ENCODE data around the gene CNTNAP2. TPM values are rescaled to one million over a fixed set of nuclear protein-coding genes. Genes with fewer than 3 reads are reported as not detected.

CNTNAP2 gene
- total and polyA plus RNA-seq, 4 experiments from 2014 or later, result 0.19 to 0.50 (median 0.20) TPM; not detected in 1

DNA sequence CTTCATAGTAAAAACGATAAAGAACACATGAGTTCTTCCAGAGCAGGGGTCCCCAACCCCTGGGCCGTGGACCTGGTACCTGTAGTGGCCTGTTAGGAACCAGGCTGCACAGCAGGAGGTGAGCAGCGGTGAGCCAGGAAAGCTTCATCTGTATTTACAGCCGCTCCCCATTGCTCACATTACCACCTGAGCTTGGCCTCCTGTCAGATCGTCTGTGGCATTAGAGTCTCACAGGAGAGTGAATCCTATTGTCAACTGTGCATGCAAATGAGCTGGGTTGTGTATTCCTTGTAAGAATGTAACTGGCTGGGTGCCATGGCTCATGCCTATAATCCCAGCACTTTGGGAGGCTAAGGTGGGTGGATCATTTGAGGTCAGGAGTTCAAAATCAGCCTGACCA, 229.5 kb downstream of the CNTNAP2 start:
- Histone ChIP-seq H3K27me3 (ENCODE audit: insufficient read depth, low read length) (no peaks in the 10 kb centered on the region), H3K4me1 (ENCODE audit: insufficient read depth, low read length) (no peaks in the 10 kb centered on the region), H3K36me3 (ENCODE audit: insufficient read depth, low read length) (no peaks in the 10 kb centered on the region), H3K9me3 (ENCODE audit: control insufficient read depth in 1 of 2, low read length in 2 of 2) (no peaks in the 10 kb centered on the region), H3K27ac (ENCODE audit: low read depth, low read length) (no peak overlapping the region), H3K4me3 (ENCODE audit: low read length in 2 of 2) (no peak overlapping the region)
- Mint-ChIP-seq H3K4me3 (no peak overlapping the region), H3K36me3 (no peaks in the 10 kb centered on the region), H3K4me1 (no peaks in the 10 kb centered on the region), H3K27me3 (no peaks in the 10 kb centered on the region), H3K27ac (no peak overlapping the region), H3K9me3 (peaks cover 0 to 16% (median 2%) of the 10 kb centered on the region in 8 donors)
- POLR2A ChIA-PET (ENCODE audit: partially characterized antibody), result no interaction called here
- CTCF ChIA-PET (ENCODE audit: partially characterized antibody), result no interaction called here
- intact Hi-C loops (cut with micrococcal nuclease), result no loop called here
- DNase-seq, result no peak

DNA sequence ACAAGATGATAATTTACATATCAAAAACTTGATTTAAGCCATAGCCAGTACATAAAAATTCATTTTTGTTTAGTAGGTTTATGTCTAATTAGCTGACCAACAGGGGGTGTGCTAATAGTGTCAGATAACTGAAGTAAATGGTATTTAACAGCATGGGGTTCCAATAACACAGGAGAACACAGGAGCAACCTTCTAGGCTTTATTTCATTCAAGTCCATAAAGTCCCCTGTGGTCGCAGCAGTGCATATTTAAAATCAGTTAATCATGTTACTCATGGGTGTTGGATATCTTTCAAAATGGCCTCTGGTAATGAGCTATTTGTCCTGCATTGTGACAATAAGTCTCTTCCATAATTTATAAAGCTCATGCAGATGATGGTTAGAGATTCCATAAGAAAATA, 238.6 kb downstream of the CNTNAP2 start:
- Mint-ChIP-seq H3K4me3 (no peak overlapping the region), H3K9me3 (peaks cover 0 to 16% (median 4%) of the 10 kb centered on the region in 8 donors), H3K4me1 (no peaks in the 10 kb centered on the region), H3K27me3 (no peaks in the 10 kb centered on the region), H3K36me3 (no peaks in the 10 kb centered on the region), H3K27ac (no peak overlapping the region)
- intact Hi-C loops (cut with micrococcal nuclease), result no loop called here
- DNase-seq, result no peak
- H3K4me3 ChIP-seq (ENCODE audit: low read length in 2 of 2), result no peak overlapping the region
- ChIA-PET CTCF (ENCODE audit: partially characterized antibody) (no interaction called here), POLR2A (ENCODE audit: partially characterized antibody) (no interaction called here)
- H3K27ac ChIP-seq (ENCODE audit: low read depth, low read length), result no peak overlapping the region
- H3K4me1 ChIP-seq (ENCODE audit: insufficient read depth, low read length), result no peaks in the 10 kb centered on the region
- H3K9me3 ChIP-seq (ENCODE audit: control insufficient read depth in 1 of 2, low read length in 2 of 2), result no peaks in the 10 kb centered on the region
- no peaks in the 10 kb centered on the region for H3K36me3 ChIP-seq (ENCODE audit: insufficient read depth, low read length)
- no peaks in the 10 kb centered on the region for H3K27me3 ChIP-seq (ENCODE audit: insufficient read depth, low read length)

DNA sequence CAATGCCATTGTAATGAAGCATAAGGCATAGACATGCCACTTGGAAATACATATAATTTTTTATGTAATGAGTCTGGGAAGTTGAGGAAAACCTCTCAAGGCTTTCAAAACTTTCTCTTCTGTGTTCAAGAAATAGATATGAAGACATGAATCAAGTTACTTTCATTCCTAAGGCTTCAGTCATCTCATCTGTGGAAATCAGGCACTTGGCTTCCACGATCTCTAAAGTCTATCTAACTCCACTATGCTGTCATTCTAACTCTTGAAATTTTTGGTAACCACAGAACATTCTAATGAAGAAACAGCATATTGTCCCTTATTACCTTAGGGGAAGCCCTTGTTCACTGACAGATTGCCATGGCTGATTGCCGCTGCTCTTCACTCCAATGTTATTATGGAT, 242.6 kb downstream of the CNTNAP2 start:
- Mint-ChIP-seq H3K36me3 (no peaks in the 10 kb centered on the region), H3K4me1 (no peaks in the 10 kb centered on the region), H3K27me3 (no peaks in the 10 kb centered on the region), H3K4me3 (no peak overlapping the region), H3K27ac (no peak overlapping the region), H3K9me3 (peaks cover 0 to 16% (median 6%) of the 10 kb centered on the region in 8 donors)
- Histone ChIP-seq H3K36me3 (ENCODE audit: insufficient read depth, low read length) (no peaks in the 10 kb centered on the region), H3K27me3 (ENCODE audit: insufficient read depth, low read length) (no peaks in the 10 kb centered on the region), H3K27ac (ENCODE audit: low read depth, low read length) (no peak overlapping the region), H3K9me3 (ENCODE audit: control insufficient read depth in 1 of 2, low read length in 2 of 2) (no peaks in the 10 kb centered on the region), H3K4me3 (ENCODE audit: low read length in 2 of 2) (no peak overlapping the region), H3K4me1 (ENCODE audit: insufficient read depth, low read length) (no peaks in the 10 kb centered on the region)
- DNase-seq, result no peak
- POLR2A ChIA-PET (ENCODE audit: partially characterized antibody), result no interaction called here
- intact Hi-C loops (cut with micrococcal nuclease), result no loop called here
- CTCF ChIA-PET (ENCODE audit: partially characterized antibody), result no interaction called here

DNA sequence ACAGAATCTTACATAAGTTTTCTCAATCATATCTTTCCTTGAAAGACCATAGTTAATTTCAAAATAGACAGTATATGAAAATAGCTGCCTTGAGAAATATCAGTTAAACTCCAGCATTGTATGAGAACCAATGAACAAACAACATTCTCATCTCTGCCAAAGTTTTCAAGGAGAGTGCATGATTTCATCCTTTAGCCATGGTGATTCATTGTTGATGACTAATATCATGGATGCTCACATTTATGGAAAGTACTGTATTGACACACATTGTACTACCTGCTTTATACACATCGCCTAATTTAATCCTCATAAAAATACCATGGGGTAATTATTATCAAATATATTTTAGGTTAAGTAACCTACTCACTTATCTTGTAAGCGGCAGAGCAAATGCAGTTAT, 250.3 kb downstream of the CNTNAP2 start:
- no peaks in the 10 kb centered on the region for H3K4me1 Mint-ChIP-seq
- no peak for DNase-seq
- H3K9me3 ChIP-seq (ENCODE audit: control insufficient read depth in 1 of 2, low read length in 2 of 2), result no peaks in the 10 kb centered on the region
- H3K27me3 ChIP-seq (ENCODE audit: insufficient read depth, low read length), result no peaks in the 10 kb centered on the region
- no peaks in the 10 kb centered on the region for H3K27me3 Mint-ChIP-seq
- no peak overlapping the region for H3K4me3 Mint-ChIP-seq
- no peaks in the 10 kb centered on the region for H3K36me3 Mint-ChIP-seq
- ChIA-PET CTCF (ENCODE audit: partially characterized antibody) (no interaction called here), POLR2A (ENCODE audit: partially characterized antibody) (no interaction called here)
- H3K4me3 ChIP-seq (ENCODE audit: low read length in 2 of 2), result no peak overlapping the region
- no peaks in the 10 kb centered on the region for H3K4me1 ChIP-seq (ENCODE audit: insufficient read depth, low read length)
- H3K9me3 Mint-ChIP-seq, result peaks cover 0 to 15% (median 3%) of the 10 kb centered on the region in 8 donors
- no peak overlapping the region for H3K27ac Mint-ChIP-seq
- H3K27ac ChIP-seq (ENCODE audit: low read depth, low read length), result no peak overlapping the region
- intact Hi-C loops (cut with micrococcal nuclease), result no loop called here
- H3K36me3 ChIP-seq (ENCODE audit: insufficient read depth, low read length), result no peaks in the 10 kb centered on the region

DNA sequence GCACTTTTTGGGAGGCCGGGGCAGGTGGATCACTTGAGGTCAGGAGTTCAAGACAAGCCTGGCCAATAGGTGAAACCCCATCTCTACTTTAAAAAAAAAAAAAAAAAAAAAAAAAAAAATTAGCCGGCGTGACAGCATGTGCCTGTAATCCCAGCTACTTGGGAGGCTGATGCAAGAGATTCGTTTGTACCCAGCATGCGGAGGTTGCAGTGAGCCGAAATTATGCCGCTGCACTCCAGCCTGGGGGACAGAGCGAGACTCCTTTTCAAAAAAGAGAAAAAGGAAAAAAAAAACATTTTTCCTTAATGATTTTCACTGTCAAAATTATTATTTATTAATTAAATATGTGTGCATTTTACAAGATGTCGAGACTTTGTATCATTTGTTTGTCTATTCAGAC, 253.6 kb downstream of the CNTNAP2 start:
- Histone ChIP-seq H3K9me3 (ENCODE audit: control insufficient read depth in 1 of 2, low read length in 2 of 2) (no peaks in the 10 kb centered on the region), H3K36me3 (ENCODE audit: insufficient read depth, low read length) (no peaks in the 10 kb centered on the region), H3K4me3 (ENCODE audit: low read length in 2 of 2) (no peak overlapping the region), H3K4me1 (ENCODE audit: insufficient read depth, low read length) (no peaks in the 10 kb centered on the region), H3K27ac (ENCODE audit: low read depth, low read length) (no peak overlapping the region), H3K27me3 (ENCODE audit: insufficient read depth, low read length) (no peaks in the 10 kb centered on the region)
- Mint-ChIP-seq H3K4me3 (no peak overlapping the region), H3K9me3 (peaks cover 0 to 8% (median 1%) of the 10 kb centered on the region in 8 donors), H3K27ac (no peak overlapping the region), H3K36me3 (no peaks in the 10 kb centered on the region), H3K27me3 (no peaks in the 10 kb centered on the region), H3K4me1 (no peaks in the 10 kb centered on the region)
- POLR2A ChIA-PET (ENCODE audit: partially characterized antibody), result no interaction called here
- CTCF ChIA-PET (ENCODE audit: partially characterized antibody), result no interaction called here
- DNase-seq, result no peak
- intact Hi-C loops (cut with micrococcal nuclease), result no loop called here

DNA sequence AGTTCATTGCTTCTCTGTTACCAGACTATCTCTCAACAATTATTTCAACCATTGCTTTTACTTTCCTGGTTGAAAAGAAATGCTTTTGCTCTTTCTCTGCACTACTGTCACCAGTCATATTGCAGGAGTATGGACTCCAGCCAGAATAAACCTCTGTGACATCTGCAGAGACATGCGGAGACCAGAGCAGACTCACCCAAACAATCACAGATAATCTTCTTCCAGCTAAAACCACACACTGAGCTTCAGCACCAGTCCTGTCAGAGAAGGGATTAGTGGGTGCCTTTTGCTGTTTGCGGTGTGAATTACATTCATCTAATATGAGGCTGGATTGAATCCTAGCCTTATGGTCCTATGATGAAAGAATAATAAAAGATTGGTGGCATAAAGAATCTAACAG, 258.6 kb downstream of the CNTNAP2 start:
- Mint-ChIP-seq H3K27ac (no peak overlapping the region), H3K27me3 (no peaks in the 10 kb centered on the region), H3K4me3 (no peak overlapping the region), H3K36me3 (no peaks in the 10 kb centered on the region), H3K4me1 (no peaks in the 10 kb centered on the region), H3K9me3 (peaks cover 0 to 12% (median 4%) of the 10 kb centered on the region in 8 donors)
- intact Hi-C loops (cut with micrococcal nuclease), result no loop called here
- no peak overlapping the region for H3K27ac ChIP-seq (ENCODE audit: low read depth, low read length)
- H3K4me1 ChIP-seq (ENCODE audit: insufficient read depth, low read length), result no peaks in the 10 kb centered on the region
- no peak overlapping the region for H3K4me3 ChIP-seq (ENCODE audit: low read length in 2 of 2)
- CTCF ChIA-PET (ENCODE audit: partially characterized antibody), result no interaction called here
- H3K36me3 ChIP-seq (ENCODE audit: insufficient read depth, low read length), result no peaks in the 10 kb centered on the region
- H3K27me3 ChIP-seq (ENCODE audit: insufficient read depth, low read length), result no peaks in the 10 kb centered on the region
- DNase-seq, result no peak
- POLR2A ChIA-PET (ENCODE audit: partially characterized antibody), result no interaction called here
- no peaks in the 10 kb centered on the region for H3K9me3 ChIP-seq (ENCODE audit: control insufficient read depth in 1 of 2, low read length in 2 of 2)

DNA sequence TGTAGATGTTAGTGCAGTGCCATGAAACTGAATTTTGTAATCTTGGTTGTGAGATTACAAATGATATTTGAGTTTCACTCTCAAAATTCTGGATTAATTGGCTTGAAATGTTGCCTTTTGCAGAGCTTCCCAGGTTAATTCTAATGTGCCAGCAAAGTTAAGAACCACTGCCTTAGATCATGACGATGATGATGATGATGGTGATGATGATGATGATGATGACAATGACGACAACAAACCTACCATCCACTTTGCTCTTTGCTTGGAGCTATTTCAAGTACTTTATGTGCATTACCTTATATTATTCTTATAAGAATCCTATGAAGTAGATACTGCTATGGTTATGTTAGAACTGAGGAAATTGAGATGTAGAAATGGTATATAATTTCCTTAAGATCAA, 261.6 kb downstream of the CNTNAP2 start:
- intact Hi-C loops (cut with micrococcal nuclease), result no loop called here
- Histone ChIP-seq H3K4me1 (ENCODE audit: insufficient read depth, low read length) (no peaks in the 10 kb centered on the region), H3K9me3 (ENCODE audit: control insufficient read depth in 1 of 2, low read length in 2 of 2) (no peaks in the 10 kb centered on the region), H3K27ac (ENCODE audit: low read depth, low read length) (no peak overlapping the region), H3K36me3 (ENCODE audit: insufficient read depth, low read length) (no peaks in the 10 kb centered on the region), H3K27me3 (ENCODE audit: insufficient read depth, low read length) (no peaks in the 10 kb centered on the region), H3K4me3 (ENCODE audit: low read length in 2 of 2) (no peak overlapping the region)
- POLR2A ChIA-PET (ENCODE audit: partially characterized antibody), result no interaction called here
- Mint-ChIP-seq H3K36me3 (no peaks in the 10 kb centered on the region), H3K9me3 (peaks cover 0 to 12% (median 6%) of the 10 kb centered on the region in 8 donors), H3K4me1 (no peaks in the 10 kb centered on the region), H3K27ac (no peak overlapping the region), H3K4me3 (no peak overlapping the region), H3K27me3 (no peaks in the 10 kb centered on the region)
- CTCF ChIA-PET (ENCODE audit: partially characterized antibody), result no interaction called here
- no peak for DNase-seq

DNA sequence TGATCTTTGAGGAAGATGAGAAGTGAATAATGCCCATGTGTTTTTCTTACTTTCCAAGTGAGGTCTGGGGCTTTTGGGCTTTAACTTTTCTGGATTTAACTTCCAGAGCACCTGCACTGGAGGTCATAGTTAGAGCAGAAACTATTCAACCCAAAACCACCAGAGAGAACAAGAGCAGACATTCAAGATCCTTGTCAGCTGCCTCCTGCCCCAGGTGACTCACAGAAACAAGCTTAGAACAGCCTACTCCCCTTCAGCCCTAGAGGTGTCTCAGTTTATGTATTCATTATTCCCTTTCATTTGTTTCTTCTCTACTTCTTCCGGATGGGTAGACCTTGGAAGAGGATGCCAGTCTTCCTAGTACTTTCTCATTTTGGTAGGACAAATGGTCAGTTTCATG, 270.5 kb downstream of the CNTNAP2 start:
- Histone ChIP-seq H3K36me3 (ENCODE audit: insufficient read depth, low read length) (no peaks in the 10 kb centered on the region), H3K9me3 (ENCODE audit: control insufficient read depth in 1 of 2, low read length in 2 of 2) (no peaks in the 10 kb centered on the region), H3K4me3 (ENCODE audit: low read length in 2 of 2) (no peak overlapping the region), H3K4me1 (ENCODE audit: insufficient read depth, low read length) (no peaks in the 10 kb centered on the region), H3K27ac (ENCODE audit: low read depth, low read length) (no peak overlapping the region), H3K27me3 (ENCODE audit: insufficient read depth, low read length) (no peaks in the 10 kb centered on the region)
- no peak overlapping the region for H3K27ac Mint-ChIP-seq
- no peaks in the 10 kb centered on the region for H3K36me3 Mint-ChIP-seq
- H3K4me1 Mint-ChIP-seq, result no peaks in the 10 kb centered on the region
- DNase-seq, result no peak
- H3K9me3 Mint-ChIP-seq, result peaks cover 0 to 12% (median 2%) of the 10 kb centered on the region in 8 donors
- ChIA-PET CTCF (ENCODE audit: partially characterized antibody) (no interaction called here), POLR2A (ENCODE audit: partially characterized antibody) (no interaction called here)
- no peaks in the 10 kb centered on the region for H3K27me3 Mint-ChIP-seq
- intact Hi-C loops (cut with micrococcal nuclease), result no loop called here
- H3K4me3 Mint-ChIP-seq, result no peak overlapping the region
